Fibroblast of lung (primary cell): ENCODE results near the gene CR1.
"Not testable (repeated sequence)": the region's sequence is repeated elsewhere in the genome, so short reads cannot be mapped to it uniquely, and the experiment has no call there.

Source experiments
- EZH2 ChIP-seq: IDR thresholded peaks from 2 replicates; pipeline ENCODE4 v1.5.1; 2012; ENCODE audit warnings: low read length, control low read depth, mild to moderate bottlenecking; ENCODE audit errors: missing control alignments
- TF ChIP-seq, protein P1 (sequence below), 2 donors: IDR thresholded peaks in 1 of 2; conservative IDR thresholded peaks in 1 of 2; 1 replicate in 1 of 2; 2 replicates in 1 of 2; pipeline ENCODE4 v1.5.1; 2011 to 2012; ENCODE audit warnings: low read length in 2 of 2, control low read depth in 1 of 2, inconsistent platforms in 1 of 2, low read depth in 1 of 2, mild to moderate bottlenecking in 1 of 2

- TF ChIP-seq, protein P1, sequence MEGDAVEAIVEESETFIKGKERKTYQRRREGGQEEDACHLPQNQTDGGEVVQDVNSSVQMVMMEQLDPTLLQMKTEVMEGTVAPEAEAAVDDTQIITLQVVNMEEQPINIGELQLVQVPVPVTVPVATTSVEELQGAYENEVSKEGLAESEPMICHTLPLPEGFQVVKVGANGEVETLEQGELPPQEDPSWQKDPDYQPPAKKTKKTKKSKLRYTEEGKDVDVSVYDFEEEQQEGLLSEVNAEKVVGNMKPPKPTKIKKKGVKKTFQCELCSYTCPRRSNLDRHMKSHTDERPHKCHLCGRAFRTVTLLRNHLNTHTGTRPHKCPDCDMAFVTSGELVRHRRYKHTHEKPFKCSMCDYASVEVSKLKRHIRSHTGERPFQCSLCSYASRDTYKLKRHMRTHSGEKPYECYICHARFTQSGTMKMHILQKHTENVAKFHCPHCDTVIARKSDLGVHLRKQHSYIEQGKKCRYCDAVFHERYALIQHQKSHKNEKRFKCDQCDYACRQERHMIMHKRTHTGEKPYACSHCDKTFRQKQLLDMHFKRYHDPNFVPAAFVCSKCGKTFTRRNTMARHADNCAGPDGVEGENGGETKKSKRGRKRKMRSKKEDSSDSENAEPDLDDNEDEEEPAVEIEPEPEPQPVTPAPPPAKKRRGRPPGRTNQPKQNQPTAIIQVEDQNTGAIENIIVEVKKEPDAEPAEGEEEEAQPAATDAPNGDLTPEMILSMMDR (conservative IDR thresholded peaks at IDR 0.05 in 1 of 2, IDR thresholded peaks at IDR 0.05 in 1 of 2; ENCODE audit: low read depth in 1 of 2, low read length in 2 of 2), result not testable (repeated sequence)
- TF ChIP-seq EZH2, result not testable (repeated sequence)
Observed at GRCh38 chr1:207554823-207555222, 58.9 kb downstream of the CR1 start.
